ENCODE data around the gene ACOT13. TPM values are rescaled to one million over a fixed set of nuclear protein-coding genes. Genes with fewer than 3 reads are reported as not detected.
"Not testable (repeated sequence)": the region's sequence is repeated elsewhere in the genome, so short reads cannot be mapped to it uniquely, and the experiment has no call there.

ACOT13 gene
- polyA plus RNA-seq, 1 of the 3 experiments (the other 2 are of a cell fraction), result 18.0 TPM

- CTCF ChIA-PET, result interaction anchor here (0.6 kb wide), 1 partner anchor 1318 kb away, joined by 3 read pairs; no protein-coding TSS in a partner anchor
Measured at GRCh38 chr6:24640166-24640565, 26.7 kb upstream of the ACOT13 start.

DNA sequence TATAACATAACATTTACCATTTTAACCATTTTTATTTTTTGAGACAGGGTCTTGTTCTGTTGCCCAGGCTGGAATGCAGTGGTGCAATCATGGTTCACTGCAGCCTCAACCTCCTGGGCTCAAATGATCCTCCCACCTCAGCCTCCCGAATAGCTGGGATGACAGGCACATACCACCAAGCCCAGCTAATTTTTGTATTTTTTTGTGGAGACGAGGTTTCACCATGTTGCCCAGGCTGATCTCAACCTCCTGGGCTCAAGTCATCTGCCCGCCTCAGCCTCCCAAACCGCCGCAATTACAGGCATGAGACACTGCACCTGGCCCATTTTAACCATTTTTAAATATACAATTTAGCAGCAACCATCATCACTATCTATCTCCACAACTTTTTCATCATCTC, 26.2 kb upstream of the ACOT13 start:
- H3K27me3 ChIP-seq (ENCODE audit: insufficient read depth); POLR2A ChIA-PET; H3K4me3 ChIP-seq (ENCODE audit: low read depth in 2 of 2, low read length in 1 of 2); H3K9ac ChIP-seq; H3F3A ChIP-seq (replicated peaks; ENCODE audit: insufficient read depth); DNase-seq; H3K79me2 ChIP-seq (ENCODE audit: insufficient read depth); H3K36me3 ChIP-seq (replicated peaks in 1 of 2; ENCODE audit: control insufficient read depth in 1 of 2, insufficient read depth in 2 of 2, low read length in 1 of 2); H3K9me2 ChIP-seq; H2AFZ ChIP-seq (ENCODE audit: low read depth); H3K4me1 ChIP-seq (ENCODE audit: control insufficient read depth in 1 of 2, insufficient read depth in 2 of 2, low read depth in 1 of 2, low read length in 1 of 2); H4K20me1 ChIP-seq (ENCODE audit: insufficient read depth); H3K27ac ChIP-seq (ENCODE audit: low read depth in 2 of 2, low read length in 1 of 2); H3K4me2 ChIP-seq; H3K9me3 ChIP-seq: not testable (repeated sequence)
- CTCF ChIA-PET, result interaction anchor here (1.0 kb wide), 1 partner anchor 60 kb away, joined by 3 read pairs; no protein-coding TSS in a partner anchor
- WGBS (ENCODE audit: low lambda C conversion rate), result 60% methylated on average over 5 of the region's 5 CpGs

More at GRCh38 chr6:24640166-24640565, 26.7 kb upstream of the ACOT13 start:
- Histone ChIP-seq H3K4me1 (ENCODE audit: control insufficient read depth in 1 of 2, insufficient read depth in 2 of 2, low read depth in 1 of 2, low read length in 1 of 2) (no peaks in the 10 kb centered on the region; a peak in 1 of 4 replicates), H3K9me2 (no peaks in the 10 kb centered on the region), H3K79me2 (ENCODE audit: insufficient read depth) (no peaks in the 10 kb centered on the region), H3K4me2 (no peak overlapping the region), H3K27me3 (ENCODE audit: insufficient read depth) (no peaks in the 10 kb centered on the region), H3K36me3 (replicated peaks in 1 of 2; ENCODE audit: control insufficient read depth in 1 of 2, insufficient read depth in 2 of 2, low read length in 1 of 2) (no peaks in the 10 kb centered on the region), H3F3A (replicated peaks; ENCODE audit: insufficient read depth) (no peaks in the 10 kb centered on the region), H3K9me3 (no peaks in the 10 kb centered on the region), H2AFZ (ENCODE audit: low read depth) (no peak overlapping the region), H3K9ac (no peak overlapping the region), H4K20me1 (ENCODE audit: insufficient read depth) (no peaks in the 10 kb centered on the region), H3K27ac (ENCODE audit: low read depth in 2 of 2, low read length in 1 of 2) (no peak overlapping the region), H3K4me3 (ENCODE audit: low read depth in 2 of 2, low read length in 1 of 2) (no peak overlapping the region)
- WGBS (ENCODE audit: low lambda C conversion rate), result 95% methylated on average over 1 of the region's 1 CpG
- POLR2A ChIA-PET, result no interaction called here
- no peak for DNase-seq
- no peak for TF ChIP-seq NFIC (IDR thresholded peaks at IDR 0.05; ENCODE audit: borderline replicate concordance)
- TF ChIP-seq, protein P1, sequence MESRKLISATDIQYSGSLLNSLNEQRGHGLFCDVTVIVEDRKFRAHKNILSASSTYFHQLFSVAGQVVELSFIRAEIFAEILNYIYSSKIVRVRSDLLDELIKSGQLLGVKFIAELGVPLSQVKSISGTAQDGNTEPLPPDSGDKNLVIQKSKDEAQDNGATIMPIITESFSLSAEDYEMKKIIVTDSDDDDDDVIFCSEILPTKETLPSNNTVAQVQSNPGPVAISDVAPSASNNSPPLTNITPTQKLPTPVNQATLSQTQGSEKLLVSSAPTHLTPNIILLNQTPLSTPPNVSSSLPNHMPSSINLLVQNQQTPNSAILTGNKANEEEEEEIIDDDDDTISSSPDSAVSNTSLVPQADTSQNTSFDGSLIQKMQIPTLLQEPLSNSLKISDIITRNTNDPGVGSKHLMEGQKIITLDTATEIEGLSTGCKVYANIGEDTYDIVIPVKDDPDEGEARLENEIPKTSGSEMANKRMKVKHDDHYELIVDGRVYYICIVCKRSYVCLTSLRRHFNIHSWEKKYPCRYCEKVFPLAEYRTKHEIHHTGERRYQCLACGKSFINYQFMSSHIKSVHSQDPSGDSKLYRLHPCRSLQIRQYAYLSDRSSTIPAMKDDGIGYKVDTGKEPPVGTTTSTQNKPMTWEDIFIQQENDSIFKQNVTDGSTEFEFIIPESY (IDR thresholded peaks at IDR 0.05; ENCODE audit: borderline replicate concordance, low read depth), result no peak

DNA sequence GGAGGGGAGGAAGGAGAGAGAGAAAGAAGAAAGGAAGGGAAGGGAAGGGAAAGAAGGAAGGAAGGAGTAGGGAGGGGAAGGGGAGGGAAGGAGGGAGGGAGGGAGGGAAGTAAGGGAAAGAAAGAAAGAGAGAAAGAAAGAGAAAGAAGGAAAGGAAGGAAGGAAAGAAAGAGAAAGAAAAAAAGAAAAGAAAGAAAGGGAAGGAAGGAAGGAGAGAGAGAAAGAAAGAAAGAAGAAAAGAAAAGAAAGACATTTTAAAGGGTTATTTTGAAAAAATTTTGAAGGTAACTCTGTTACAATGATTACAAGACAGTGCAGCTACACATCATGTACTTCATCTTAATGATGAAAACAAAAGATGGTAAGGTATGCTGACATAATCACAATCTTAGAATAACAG, 24.8 kb upstream of the ACOT13 start:
- H3F3A ChIP-seq (replicated peaks; ENCODE audit: insufficient read depth), result no peaks in the 10 kb centered on the region
- no peaks in the 10 kb centered on the region for H3K9me2 ChIP-seq
- H3K9ac ChIP-seq, result no peak overlapping the region
- no peaks in the 10 kb centered on the region for H3K36me3 ChIP-seq (replicated peaks in 1 of 2; ENCODE audit: control insufficient read depth in 1 of 2, insufficient read depth in 2 of 2, low read length in 1 of 2)
- no peaks in the 10 kb centered on the region for H3K79me2 ChIP-seq (ENCODE audit: insufficient read depth)
- no peaks in the 10 kb centered on the region for H3K9me3 ChIP-seq
- TF ChIP-seq RCOR1 (IDR thresholded peaks at IDR 0.05; ENCODE audit: low read length) (no peak), YY1 (IDR thresholded peaks at IDR 0.05; ENCODE audit: low read depth) (no peak), SMC3 (IDR thresholded peaks at IDR 0.05; ENCODE audit: low read depth, low read length) (no peak), SIN3A (IDR thresholded peaks at IDR 0.05; ENCODE audit: borderline replicate concordance, low read depth, low read length) (no peak), IRF3 (IDR thresholded peaks at IDR 0.05; ENCODE audit: low read depth, low read length) (no peak)
- TF ChIP-seq, protein P1 (IDR thresholded peaks at IDR 0.05; ENCODE audit: borderline replicate concordance, low read depth), result no peak
- H3K4me2 ChIP-seq, result no peak overlapping the region
- peaks cover 0 to 3% of the 10 kb centered on the region in 2 experiments; a peak in 2 of 4 replicates for H3K4me1 ChIP-seq (ENCODE audit: control insufficient read depth in 1 of 2, insufficient read depth in 2 of 2, low read depth in 1 of 2, low read length in 1 of 2)
- ChIA-PET CTCF (no interaction called here), POLR2A (no interaction called here)
- no peak for DNase-seq
- H3K4me3 ChIP-seq (ENCODE audit: low read depth in 2 of 2, low read length in 1 of 2), result no peak overlapping the region
- H4K20me1 ChIP-seq (ENCODE audit: insufficient read depth), result no peaks in the 10 kb centered on the region
- H2AFZ ChIP-seq (ENCODE audit: low read depth), result no peak overlapping the region
- no peak overlapping the region for H3K27ac ChIP-seq (ENCODE audit: low read depth in 2 of 2, low read length in 1 of 2)
- no peaks in the 10 kb centered on the region for H3K27me3 ChIP-seq (ENCODE audit: insufficient read depth)

Data from SK-N-SH (cell line).